GM12878 (cell line): Measurements from ENCODE around the gene RCCD1. TPM values are rescaled to one million over a fixed set of nuclear protein-coding genes. Genes with fewer than 3 reads are reported as not detected.
A peak's percentile ranks its signal among the peaks of the same experiment; 100 is the strongest.

Source experiments
- ASH2L ChIP-seq: fragments of 300-600, 200-600 bp; sonication (generic); IDR thresholded peaks from 2 replicates; pipeline ENCODE4 v1.6.1; 2017; ENCODE audit warnings: low read depth, mild to moderate bottlenecking, borderline replicate concordance
- ATF7 ChIP-seq: fragments of 450-650 bp; IDR thresholded peaks from 2 replicates; pipeline ENCODE4 v1.6.1; 2016; ENCODE audit warnings: low read depth, mild to moderate bottlenecking
- BHLHE40 ChIP-seq, 2 experiments: fragments of 450-650 bp in 1 of 2; IDR thresholded peaks; 2 replicates each; pipeline ENCODE4 v1.6.1; 2011 to 2017; ENCODE audit warnings: low read depth in 2 of 2, borderline replicate concordance in 1 of 2, improper control_type of control experiment in 1 of 2, low read length in 1 of 2, mild to moderate bottlenecking in 1 of 2
- CBX3 ChIP-seq: fragments of 200-600 bp; sonication (generic); IDR thresholded peaks from 2 replicates; pipeline ENCODE4 v1.6.1; 2016; ENCODE audit warnings: low read depth, borderline replicate concordance
- CBX5 ChIP-seq: sonication (generic); IDR thresholded peaks from 2 replicates; pipeline ENCODE4 v1.6.1; 2016; ENCODE audit warnings: low read depth, moderate library complexity, mild to moderate bottlenecking, inconsistent platforms
- CHD4 ChIP-seq: fragments of 200-600 bp; sonication (generic); IDR thresholded peaks from 2 replicates; pipeline ENCODE4 v1.6.1; 2016; ENCODE audit warnings: mild to moderate bottlenecking
- CREB1 ChIP-seq: IDR thresholded peaks from 2 replicates; pipeline ENCODE4 v1.6.1; 2012; ENCODE audit warnings: low read depth, mild to moderate bottlenecking, inconsistent platforms
- DPF2 ChIP-seq: fragments of 450-650 bp; IDR thresholded peaks from 2 replicates; pipeline ENCODE4 v1.6.1; 2017; ENCODE audit warnings: mild to moderate bottlenecking
- HDAC2 ChIP-seq: fragments of 200-600 bp; sonication (generic); IDR thresholded peaks from 2 replicates; pipeline ENCODE4 v1.6.1; 2017
- MXI1 ChIP-seq: fragments of 150-350 bp; IDR thresholded peaks from 2 replicates; pipeline ENCODE4 v1.6.1; 2011; ENCODE audit warnings: low read depth, mild to moderate bottlenecking, inconsistent platforms, low read length, improper control_type of control experiment
- NBN ChIP-seq: fragments of 450-650 bp; IDR thresholded peaks from 2 replicates; pipeline ENCODE4 v1.6.1; 2016
- NFXL1 ChIP-seq: fragments of 450-650 bp; IDR thresholded peaks from 2 replicates; pipeline ENCODE4 v1.6.1; 2017; ENCODE audit warnings: antibody characterized with exemption, mild to moderate bottlenecking, borderline replicate concordance
- PML ChIP-seq: IDR thresholded peaks from 2 replicates; pipeline ENCODE4 v1.6.1; 2012; ENCODE audit warnings: low read length, inconsistent platforms
- SRF ChIP-seq, 2 experiments: IDR thresholded peaks; 2 replicates each; pipeline ENCODE4 v1.6.1; 2011; ENCODE audit warnings: low read depth in 2 of 2, low read length in 2 of 2, mild to moderate bottlenecking in 1 of 2, moderate library complexity in 1 of 2
- TARDBP ChIP-seq: IDR thresholded peaks from 2 replicates; pipeline ENCODE4 v1.6.1; 2016; ENCODE audit warnings: borderline replicate concordance
- WRNIP1 ChIP-seq: IDR thresholded peaks from 2 replicates; pipeline ENCODE4 v1.6.1; 2011; ENCODE audit warnings: low read depth, low read length, improper control_type of control experiment, borderline replicate concordance
- ZNF207 ChIP-seq: fragments of 450-650 bp; IDR thresholded peaks from 2 replicates; pipeline ENCODE4 v1.6.1; 2014; ENCODE audit warnings: antibody characterized with exemption, mild to moderate bottlenecking, borderline replicate concordance
- ZNF622 ChIP-seq: fragments of 450-650 bp; IDR thresholded peaks from 2 replicates; pipeline ENCODE4 v1.6.1; 2017; ENCODE audit warnings: mild to moderate bottlenecking, inconsistent platforms
- polyA plus RNA-seq, 11 experiments: library from polyadenylated mRNA; depleted of rRNA in 4 of 11; unstranded in 6 of 11; stranded (reverse) in 5 of 11; fragments of >200 nt; fragmentation: Nextera tagmentation in 4 of 11; fragmentation: Illumina TruSeq in 1 of 11; extraction: Ambion mirVana in 4 of 11; extraction: Trizol in 1 of 11; gene quantifications; 1 replicate in 1 of 11; 2 replicates in 10 of 11; pipeline versions ENCODE4 v1.2.1 to v1.2.3, GENCODE V29; 2011 to 2016; ENCODE audit warnings: inconsistent platforms in 2 of 11, missing spikeins in 2 of 11, low read depth in 1 of 11
- total RNA-seq, 4 experiments: library from RNA; depleted of rRNA in 3 of 4; stranded (reverse); fragments of >200 nt in 3 of 4; fragmentation: Illumina TruSeq in 1 of 4; extraction: Trizol in 1 of 4; gene quantifications; 2 replicates each; pipeline versions ENCODE4 v1.2.1 to v1.2.3, GENCODE V29; 2013 to 2021
- TF ChIP-seq, protein P1 (sequence below): IDR thresholded peaks from 2 replicates; pipeline ENCODE4 v1.6.1; 2012; ENCODE audit warnings: low read depth, low read length, improper control_type of control experiment
- TF ChIP-seq, protein P2 (sequence below): fragments of 450-650 bp; IDR thresholded peaks from 2 replicates; pipeline ENCODE4 v1.6.1; 2017; ENCODE audit warnings: antibody characterized with exemption, mild to moderate bottlenecking, moderate library complexity
- TF ChIP-seq, protein P3 (sequence below): fragments of 450-650 bp; conservative IDR thresholded peaks from 2 replicates; pipeline ENCODE4 v1.6.1; 2017; ENCODE audit warnings: mild to moderate bottlenecking, moderate library complexity
- TF ChIP-seq, protein P4 (sequence below): fragments of 450-650 bp; IDR thresholded peaks from 2 replicates; pipeline ENCODE4 v1.6.1; 2014; ENCODE audit warnings: mild to moderate bottlenecking
- TF ChIP-seq, protein P5 (sequence below): fragments of 450-650 bp; formaldehyde crosslinking; IDR thresholded peaks from 2 replicates; pipeline ENCODE4 v1.4.0; 2022; ENCODE audit warnings: mild to moderate bottlenecking, moderate library complexity

The RCCD1 gene
- total and polyA plus RNA-seq, 10 of the 15 experiments (the other 5 are each of a cell fraction or from before 2014, with no cell fraction given), result 5.2 to 30.4 (median 20.9) TPM

DNA sequence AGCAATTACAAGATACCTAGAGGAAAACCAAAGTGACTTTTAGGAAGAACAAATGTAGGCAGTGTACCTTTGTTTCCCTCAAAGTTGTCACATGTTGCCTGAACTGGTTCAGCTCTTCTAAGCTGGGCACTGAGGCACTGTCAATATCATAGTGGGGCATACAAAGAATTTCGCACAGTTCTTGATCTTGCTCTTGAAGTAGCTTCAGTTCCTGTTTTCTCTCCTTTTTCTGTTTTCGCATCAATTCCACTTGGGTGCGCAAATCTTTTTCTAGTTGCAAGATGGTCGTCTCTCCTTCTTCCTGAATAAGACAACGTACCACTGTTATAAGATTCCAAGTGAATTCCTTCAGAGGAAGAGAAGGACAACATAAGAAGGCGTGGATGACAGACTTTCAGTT lies 27.0 kb downstream of the RCCD1 start (continued):
- TF ChIP-seq, protein P1, sequence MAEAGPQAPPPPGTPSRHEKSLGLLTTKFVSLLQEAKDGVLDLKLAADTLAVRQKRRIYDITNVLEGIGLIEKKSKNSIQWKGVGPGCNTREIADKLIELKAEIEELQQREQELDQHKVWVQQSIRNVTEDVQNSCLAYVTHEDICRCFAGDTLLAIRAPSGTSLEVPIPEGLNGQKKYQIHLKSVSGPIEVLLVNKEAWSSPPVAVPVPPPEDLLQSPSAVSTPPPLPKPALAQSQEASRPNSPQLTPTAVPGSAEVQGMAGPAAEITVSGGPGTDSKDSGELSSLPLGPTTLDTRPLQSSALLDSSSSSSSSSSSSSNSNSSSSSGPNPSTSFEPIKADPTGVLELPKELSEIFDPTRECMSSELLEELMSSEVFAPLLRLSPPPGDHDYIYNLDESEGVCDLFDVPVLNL, result no peak
- TF ChIP-seq CBX5 (no peak), CHD4 (no peak), CBX3 (no peak), WRNIP1 (no peak), BHLHE40 (IDR thresholded peaks at IDR 0.05; ENCODE audit: borderline replicate concordance in 1 of 2, low read depth in 2 of 2, low read length in 1 of 2) (no peak), ATF7 (no peak; the same call in 1 of the 2 replicates), PML (no peak), NFXL1 (no peak), MXI1 (no peak), TARDBP (no peak), ASH2L (no peak), CREB1 (no peak), HDAC2 (no peak), NBN (no peak), DPF2 (0 out of 2 replicates have a peak, but pooled peaks have one; percentile 39), SRF (IDR thresholded peaks at IDR 0.05; ENCODE audit: low read depth in 2 of 2, low read length in 2 of 2) (no peak), ZNF622 (no peak), ZNF207 (no peak)
- TF ChIP-seq, protein P2, sequence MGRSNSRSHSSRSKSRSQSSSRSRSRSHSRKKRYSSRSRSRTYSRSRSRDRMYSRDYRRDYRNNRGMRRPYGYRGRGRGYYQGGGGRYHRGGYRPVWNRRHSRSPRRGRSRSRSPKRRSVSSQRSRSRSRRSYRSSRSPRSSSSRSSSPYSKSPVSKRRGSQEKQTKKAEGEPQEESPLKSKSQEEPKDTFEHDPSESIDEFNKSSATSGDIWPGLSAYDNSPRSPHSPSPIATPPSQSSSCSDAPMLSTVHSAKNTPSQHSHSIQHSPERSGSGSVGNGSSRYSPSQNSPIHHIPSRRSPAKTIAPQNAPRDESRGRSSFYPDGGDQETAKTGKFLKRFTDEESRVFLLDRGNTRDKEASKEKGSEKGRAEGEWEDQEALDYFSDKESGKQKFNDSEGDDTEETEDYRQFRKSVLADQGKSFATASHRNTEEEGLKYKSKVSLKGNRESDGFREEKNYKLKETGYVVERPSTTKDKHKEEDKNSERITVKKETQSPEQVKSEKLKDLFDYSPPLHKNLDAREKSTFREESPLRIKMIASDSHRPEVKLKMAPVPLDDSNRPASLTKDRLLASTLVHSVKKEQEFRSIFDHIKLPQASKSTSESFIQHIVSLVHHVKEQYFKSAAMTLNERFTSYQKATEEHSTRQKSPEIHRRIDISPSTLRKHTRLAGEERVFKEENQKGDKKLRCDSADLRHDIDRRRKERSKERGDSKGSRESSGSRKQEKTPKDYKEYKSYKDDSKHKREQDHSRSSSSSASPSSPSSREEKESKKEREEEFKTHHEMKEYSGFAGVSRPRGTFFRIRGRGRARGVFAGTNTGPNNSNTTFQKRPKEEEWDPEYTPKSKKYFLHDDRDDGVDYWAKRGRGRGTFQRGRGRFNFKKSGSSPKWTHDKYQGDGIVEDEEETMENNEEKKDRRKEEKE, result no peak
- TF ChIP-seq, protein P3, sequence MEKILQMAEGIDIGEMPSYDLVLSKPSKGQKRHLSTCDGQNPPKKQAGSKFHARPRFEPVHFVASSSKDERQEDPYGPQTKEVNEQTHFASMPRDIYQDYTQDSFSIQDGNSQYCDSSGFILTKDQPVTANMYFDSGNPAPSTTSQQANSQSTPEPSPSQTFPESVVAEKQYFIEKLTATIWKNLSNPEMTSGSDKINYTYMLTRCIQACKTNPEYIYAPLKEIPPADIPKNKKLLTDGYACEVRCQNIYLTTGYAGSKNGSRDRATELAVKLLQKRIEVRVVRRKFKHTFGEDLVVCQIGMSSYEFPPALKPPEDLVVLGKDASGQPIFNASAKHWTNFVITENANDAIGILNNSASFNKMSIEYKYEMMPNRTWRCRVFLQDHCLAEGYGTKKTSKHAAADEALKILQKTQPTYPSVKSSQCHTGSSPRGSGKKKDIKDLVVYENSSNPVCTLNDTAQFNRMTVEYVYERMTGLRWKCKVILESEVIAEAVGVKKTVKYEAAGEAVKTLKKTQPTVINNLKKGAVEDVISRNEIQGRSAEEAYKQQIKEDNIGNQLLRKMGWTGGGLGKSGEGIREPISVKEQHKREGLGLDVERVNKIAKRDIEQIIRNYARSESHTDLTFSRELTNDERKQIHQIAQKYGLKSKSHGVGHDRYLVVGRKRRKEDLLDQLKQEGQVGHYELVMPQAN, result no peak
- TF ChIP-seq, protein P4, sequence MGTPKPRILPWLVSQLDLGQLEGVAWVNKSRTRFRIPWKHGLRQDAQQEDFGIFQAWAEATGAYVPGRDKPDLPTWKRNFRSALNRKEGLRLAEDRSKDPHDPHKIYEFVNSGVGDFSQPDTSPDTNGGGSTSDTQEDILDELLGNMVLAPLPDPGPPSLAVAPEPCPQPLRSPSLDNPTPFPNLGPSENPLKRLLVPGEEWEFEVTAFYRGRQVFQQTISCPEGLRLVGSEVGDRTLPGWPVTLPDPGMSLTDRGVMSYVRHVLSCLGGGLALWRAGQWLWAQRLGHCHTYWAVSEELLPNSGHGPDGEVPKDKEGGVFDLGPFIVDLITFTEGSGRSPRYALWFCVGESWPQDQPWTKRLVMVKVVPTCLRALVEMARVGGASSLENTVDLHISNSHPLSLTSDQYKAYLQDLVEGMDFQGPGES, result no peak
- TF ChIP-seq, protein P5, sequence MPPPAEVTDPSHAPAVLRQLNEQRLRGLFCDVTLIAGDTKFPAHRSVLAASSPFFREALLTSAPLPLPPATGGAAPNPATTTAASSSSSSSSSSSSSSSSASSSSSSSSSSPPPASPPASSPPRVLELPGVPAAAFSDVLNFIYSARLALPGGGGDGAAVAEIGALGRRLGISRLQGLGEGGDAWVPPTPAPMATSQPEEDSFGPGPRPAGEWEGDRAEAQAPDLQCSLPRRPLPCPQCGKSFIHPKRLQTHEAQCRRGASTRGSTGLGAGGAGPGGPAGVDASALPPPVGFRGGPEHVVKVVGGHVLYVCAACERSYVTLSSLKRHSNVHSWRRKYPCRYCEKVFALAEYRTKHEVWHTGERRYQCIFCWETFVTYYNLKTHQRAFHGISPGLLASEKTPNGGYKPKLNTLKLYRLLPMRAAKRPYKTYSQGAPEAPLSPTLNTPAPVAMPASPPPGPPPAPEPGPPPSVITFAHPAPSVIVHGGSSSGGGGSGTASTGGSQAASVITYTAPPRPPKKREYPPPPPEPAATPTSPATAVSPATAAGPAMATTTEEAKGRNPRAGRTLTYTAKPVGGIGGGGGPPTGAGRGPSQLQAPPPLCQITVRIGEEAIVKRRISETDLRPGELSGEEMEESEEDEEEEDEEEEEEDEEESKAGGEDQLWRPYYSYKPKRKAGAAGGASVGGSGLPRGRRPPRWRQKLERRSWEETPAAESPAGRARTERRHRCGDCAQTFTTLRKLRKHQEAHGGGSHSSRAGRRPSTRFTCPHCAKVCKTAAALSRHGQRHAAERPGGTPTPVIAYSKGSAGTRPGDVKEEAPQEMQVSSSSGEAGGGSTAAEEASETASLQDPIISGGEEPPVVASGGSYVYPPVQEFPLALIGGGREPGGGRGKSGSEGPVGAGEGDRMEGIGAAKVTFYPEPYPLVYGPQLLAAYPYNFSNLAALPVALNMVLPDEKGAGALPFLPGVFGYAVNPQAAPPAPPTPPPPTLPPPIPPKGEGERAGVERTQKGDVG (CRISPR knock-in tag), result no peak
